ENCODE results near the gene CLASP1. TPM values are rescaled to one million over a fixed set of nuclear protein-coding genes. Genes with fewer than 3 reads are reported as not detected.
"Not testable (repeated sequence)": the region's sequence is repeated elsewhere in the genome, so short reads cannot be mapped to it uniquely, and the experiment has no call there.

The CLASP1 gene
- total RNA-seq, 2 experiments from 2014 or later: 62.3 to 76.1 TPM

GRCh38 chr2:121303531-121304263, 345.6 kb downstream of the CLASP1 start:
- CTCF ChIA-PET: interaction anchor here (0.7 kb wide), 1 partner anchor 8 kb away, joined by 5 read pairs; no protein-coding TSS in a partner anchor
- ATAC-seq (no peak), DNase-seq (no peak)
- H3K27ac Mint-ChIP-seq: no peak overlapping the region
- H3K4me1 Mint-ChIP-seq: peaks cover 2% of the 10 kb centered on the region
- H3K9me3 Mint-ChIP-seq (ENCODE audit: low read depth): no peaks in the 10 kb centered on the region
- H3K27me3 Mint-ChIP-seq: peaks cover 35% of the 10 kb centered on the region
- H3K4me3 Mint-ChIP-seq: no peak overlapping the region
- H3K36me3 Mint-ChIP-seq: no peaks in the 10 kb centered on the region

GRCh38 chr2:121301190-121301589, 348.1 kb downstream of the CLASP1 start:
- not testable (repeated sequence) for H3K4me3 Mint-ChIP-seq; H3K4me1 Mint-ChIP-seq; H3K9me3 Mint-ChIP-seq (ENCODE audit: low read depth); H3K27ac Mint-ChIP-seq; DNase-seq; H3K36me3 Mint-ChIP-seq; ATAC-seq
- H3K27me3 Mint-ChIP-seq: peaks cover 18% of the 10 kb centered on the region
- CTCF ChIA-PET: interaction anchor here (0.6 kb wide), 1 partner anchor 744 kb away, joined by 3 read pairs; no protein-coding TSS in a partner anchor

GRCh38 chr2:121298476-121298875, 350.8 kb downstream of the CLASP1 start:
- CTCF ChIA-PET: no interaction called here

DNA sequence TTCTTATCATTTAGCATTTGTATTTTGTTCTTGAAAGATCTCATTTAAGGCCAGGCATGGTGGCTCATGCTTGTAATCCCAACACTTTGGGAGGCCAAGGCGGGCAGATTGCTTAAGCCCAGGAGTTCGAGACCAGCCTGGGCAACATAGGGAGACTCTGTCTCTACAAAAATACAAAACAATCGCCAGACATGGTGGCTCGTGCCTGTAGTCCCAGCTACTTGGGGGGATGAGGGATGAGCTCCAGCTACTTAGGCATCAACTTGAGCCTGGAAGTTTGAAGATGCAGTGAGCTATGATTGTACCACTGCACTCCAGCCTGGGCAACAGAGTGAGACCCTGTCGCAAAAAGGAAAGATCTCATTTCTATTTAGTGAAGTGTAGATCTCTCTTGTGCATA, 351.4 kb downstream of the CLASP1 start:
- peak; percentile 1 for DNase-seq
- H3K27ac Mint-ChIP-seq; ATAC-seq; H3K36me3 Mint-ChIP-seq; H3K4me3 Mint-ChIP-seq; H3K9me3 Mint-ChIP-seq (ENCODE audit: low read depth); CTCF ChIA-PET; H3K4me1 Mint-ChIP-seq; H3K27me3 Mint-ChIP-seq: not testable (repeated sequence)

More at GRCh38 chr2:121298476-121298875, 350.8 kb downstream of the CLASP1 start:
- H3K4me3 Mint-ChIP-seq: no peak overlapping the region
- no peaks in the 10 kb centered on the region for H3K4me1 Mint-ChIP-seq
- no peak overlapping the region for H3K27ac Mint-ChIP-seq
- ATAC-seq (no peak), DNase-seq (peak; percentile 33)
- H3K36me3 Mint-ChIP-seq: no peaks in the 10 kb centered on the region
- peaks cover 8% of the 10 kb centered on the region for H3K27me3 Mint-ChIP-seq
- no peaks in the 10 kb centered on the region for H3K9me3 Mint-ChIP-seq (ENCODE audit: low read depth)

DNA sequence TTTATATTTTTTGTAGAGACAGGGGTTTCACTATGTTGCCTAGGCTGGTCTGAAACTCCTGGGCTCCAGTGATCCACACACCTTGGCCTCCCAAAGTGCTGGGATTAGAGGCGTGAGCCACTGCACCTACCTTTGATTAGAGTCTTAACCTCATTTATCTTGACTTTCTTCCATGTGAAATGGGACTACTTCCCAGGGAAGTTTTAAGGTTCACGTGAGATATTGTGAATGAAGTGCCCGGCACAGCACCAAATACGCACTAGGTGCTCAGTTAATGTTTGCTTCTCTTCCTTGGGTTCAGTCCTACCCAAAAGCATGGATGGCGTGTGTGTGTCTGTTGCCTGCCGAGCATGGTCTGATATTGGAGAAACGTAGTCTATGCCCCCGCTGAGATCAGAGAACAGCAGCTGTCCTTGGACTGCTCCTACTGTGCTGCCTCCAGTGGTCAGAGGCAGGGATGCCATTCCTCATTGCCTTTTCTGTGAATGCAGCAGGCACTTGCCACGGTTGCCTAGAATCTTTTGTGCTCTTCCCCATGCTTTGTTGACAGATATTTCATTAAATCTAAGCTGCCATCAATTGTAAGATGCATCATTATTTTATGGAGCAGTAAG, 351.9 kb downstream of the CLASP1 start:
- peak; percentile 37 for DNase-seq
- Mint-ChIP-seq H3K36me3 (no peaks in the 10 kb centered on the region), H3K27ac (no peak overlapping the region), H3K9me3 (ENCODE audit: low read depth) (no peaks in the 10 kb centered on the region), H3K27me3 (peaks cover 3% of the 10 kb centered on the region), H3K4me3 (no peak overlapping the region), H3K4me1 (no peaks in the 10 kb centered on the region)
- CTCF ChIA-PET: no interaction called here
- no peak for ATAC-seq

- Mint-ChIP-seq H3K4me3 (no peak overlapping the region), H3K36me3 (no peaks in the 10 kb centered on the region), H3K4me1 (no peaks in the 10 kb centered on the region), H3K27ac (no peak overlapping the region), H3K9me3 (ENCODE audit: low read depth) (no peaks in the 10 kb centered on the region), H3K27me3 (peaks cover 3% of the 10 kb centered on the region)
- no peak for ATAC-seq
- CTCF ChIA-PET: no interaction called here
- DNase-seq: peak; percentile 27
These were observed 353.2 kb downstream of the CLASP1 start for GRCh38 chr2:121295911-121296650.

DNA sequence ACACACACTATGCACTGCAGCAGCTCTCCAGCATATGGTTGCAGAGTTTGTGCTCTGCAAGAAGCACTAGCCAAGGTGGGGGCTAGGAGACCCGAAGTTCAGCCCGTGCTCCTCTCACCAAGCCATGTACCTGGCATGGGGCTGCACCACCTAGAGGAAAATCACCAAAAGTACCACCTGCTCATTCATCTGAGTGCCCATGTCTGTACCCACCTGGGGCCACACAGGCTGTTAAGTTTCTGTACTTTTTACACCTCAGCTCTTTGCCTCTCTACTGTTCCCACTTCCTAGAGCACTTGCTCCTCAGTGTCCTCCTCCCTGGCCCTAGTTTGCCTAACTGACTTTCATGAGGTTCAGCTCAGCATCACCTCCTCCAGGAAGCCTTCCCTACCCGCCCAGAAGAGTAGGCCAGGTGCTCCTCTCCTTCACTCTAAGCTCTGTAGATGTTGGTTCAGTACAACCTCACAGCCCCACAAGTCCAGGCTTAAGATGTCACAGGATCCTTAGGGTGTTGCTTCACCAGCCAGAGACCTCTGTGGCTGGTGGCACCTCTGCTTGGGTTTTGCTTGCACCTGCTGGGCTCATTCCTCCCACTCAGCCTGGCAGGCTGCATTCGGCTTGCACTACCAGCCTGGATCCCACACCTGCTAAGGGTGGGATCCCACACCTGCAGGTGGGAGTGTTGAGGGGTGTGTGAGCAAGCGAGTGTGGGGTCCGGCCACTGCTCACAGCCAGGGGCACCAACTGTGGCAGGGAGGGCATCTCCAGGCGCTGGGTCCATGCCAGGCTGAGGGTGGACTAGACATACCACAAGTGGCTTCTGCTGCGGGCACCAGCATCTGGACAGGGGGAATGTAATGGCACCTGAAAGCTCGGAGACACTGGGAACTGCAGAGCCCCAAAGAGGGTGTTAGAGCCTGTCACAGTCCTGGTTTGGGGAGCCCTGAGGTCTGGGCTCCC, 354.1 kb downstream of the CLASP1 start:
- DNase-seq: peak; percentile 38
- no peaks in the 10 kb centered on the region for H3K9me3 Mint-ChIP-seq (ENCODE audit: low read depth)

GRCh38 chr2:121293450-121294325, 355.6 kb downstream of the CLASP1 start:
- H3K27ac Mint-ChIP-seq: no peak overlapping the region
- CTCF ChIA-PET: no interaction called here

More for the DNA sequence above, 354.1 kb downstream of the CLASP1 start:
- CTCF ChIA-PET: interaction anchor here (0.6 to 0.7 kb wide), 2 partner anchors 9 to 216 kb away, joined by 3 to 5 read pairs; no protein-coding TSS in a partner anchor
- H3K27ac Mint-ChIP-seq: no peak overlapping the region
- no peaks in the 10 kb centered on the region for H3K36me3 Mint-ChIP-seq
- H3K4me3 Mint-ChIP-seq: no peak overlapping the region
- peaks cover 3% of the 10 kb centered on the region for H3K27me3 Mint-ChIP-seq
- H3K4me1 Mint-ChIP-seq: no peaks in the 10 kb centered on the region
- no peak for ATAC-seq

GRCh38 chr2:121291251-121291580, 358.0 kb downstream of the CLASP1 start:
- Mint-ChIP-seq H3K27ac (no peak overlapping the region), H3K4me1 (no peaks in the 10 kb centered on the region), H3K27me3 (peaks cover 9% of the 10 kb centered on the region), H3K36me3 (no peaks in the 10 kb centered on the region), H3K9me3 (ENCODE audit: low read depth) (no peaks in the 10 kb centered on the region), H3K4me3 (no peak overlapping the region)
- no peak for ATAC-seq
- DNase-seq: no peak
- CTCF ChIA-PET: no interaction called here

More at GRCh38 chr2:121293450-121294325, 355.6 kb downstream of the CLASP1 start:
- Mint-ChIP-seq H3K36me3 (no peaks in the 10 kb centered on the region), H3K27me3 (peaks cover 5% of the 10 kb centered on the region), H3K9me3 (ENCODE audit: low read depth) (no peaks in the 10 kb centered on the region), H3K4me3 (no peak overlapping the region), H3K4me1 (no peaks in the 10 kb centered on the region)
- ATAC-seq (no peak), DNase-seq (no peak)

GRCh38 chr2:121289271-121289670, 360.0 kb downstream of the CLASP1 start:
- CTCF ChIA-PET: no interaction called here
- peaks cover 15% of the 10 kb centered on the region for H3K27me3 Mint-ChIP-seq
- no peaks in the 10 kb centered on the region for H3K9me3 Mint-ChIP-seq (ENCODE audit: low read depth)
- ATAC-seq (no peak), DNase-seq (no peak)
- H3K4me3 Mint-ChIP-seq: no peak overlapping the region
- peaks cover 1% of the 10 kb centered on the region for H3K4me1 Mint-ChIP-seq
- no peaks in the 10 kb centered on the region for H3K36me3 Mint-ChIP-seq
- H3K27ac Mint-ChIP-seq: no peak overlapping the region

GRCh38 chr2:121288454-121289231, 360.6 kb downstream of the CLASP1 start:
- Mint-ChIP-seq H3K4me3 (no peak overlapping the region), H3K27ac (no peak overlapping the region), H3K36me3 (no peaks in the 10 kb centered on the region), H3K27me3 (peaks cover 21% of the 10 kb centered on the region), H3K4me1 (peaks cover 4% of the 10 kb centered on the region), H3K9me3 (ENCODE audit: low read depth) (no peaks in the 10 kb centered on the region)
- ATAC-seq: no peak
- DNase-seq: peak; percentile 35
- CTCF ChIA-PET: no interaction called here
